Vagina (tissue), 2 donors: ENCODE measurements around the gene MYO10. TPM values are rescaled to one million over a fixed set of nuclear protein-coding genes. Genes with fewer than 3 reads are reported as not detected.

Experiments
- DNase-seq, 2 donors: peaks; one replicate each; pipeline ENCODE4 v3.0.0-alpha.2; 2017; ENCODE audit errors: extremely low spot score in 2 of 2
- H3K27ac ChIP-seq: fragments of 200-600 bp; sonication (generic); one replicate; pipeline ENCODE4 v1.5.1; 2019
- H3K27me3 ChIP-seq: fragments of 200-600 bp; sonication (generic); one replicate; pipeline ENCODE4 v1.5.1; 2019
- H3K36me3 ChIP-seq, 2 donors: fragments of 200-600 bp; sonication (generic); one replicate each; pipeline ENCODE4 v1.5.1; 2017 to 2019
- H3K4me1 ChIP-seq: fragments of 200-600 bp; sonication (generic); one replicate; pipeline ENCODE4 v1.5.1; 2019
- H3K4me3 ChIP-seq, 2 donors: fragments of 200-600 bp; sonication (generic); 1 replicate in 1 of 2; 2 replicates in 1 of 2; pipeline ENCODE4 v1.5.1; 2016 to 2019
- H3K9me3 ChIP-seq: fragments of 200-600 bp; sonication (generic); one replicate; pipeline ENCODE4 v1.5.1; 2019
- CTCF ChIP-seq, 3 experiments: fragments of 450-650 bp in 2 of 3; fragments of 200-600 bp in 1 of 3; sonication (generic) in 1 of 3; IDR thresholded peaks; one replicate each; pipeline ENCODE4 v1.5.1; 2017 to 2019; ENCODE audit warnings: antibody characterized with exemption in 3 of 3, mild to moderate bottlenecking in 2 of 3, moderate library complexity in 2 of 3
- POLR2A ChIP-seq, 2 donors: fragments of 450-650 bp; IDR thresholded peaks; one replicate each; pipeline ENCODE4 v1.6.1; 2017; ENCODE audit warnings: antibody characterized with exemption in 2 of 2, mild to moderate bottlenecking in 2 of 2, moderate library complexity in 2 of 2
- POLR2AphosphoS5 ChIP-seq, 2 donors: sonication (generic); formaldehyde crosslinking; IDR thresholded peaks; one replicate each; pipeline ENCODE4 v1.9.0; 2017; ENCODE audit warnings: antibody characterized with exemption in 2 of 2, mild to moderate bottlenecking in 2 of 2, low read depth in 1 of 2; ENCODE audit not compliant: insufficient read depth in 1 of 2
- intact Hi-C: fragments of 100-400 bp; cut with DNase I; formaldehyde crosslinking; loops from one replicate; pipeline ENCODE4 v1.15.1; 2023
- total RNA-seq: library from RNA; depleted of rRNA; stranded (reverse); fragments of >200 nt; gene quantifications from one replicate; pipeline ENCODE4 v1.2.3, GENCODE V29; 2016

MYO10 gene
- total RNA-seq, 1 donor from 2014 or later = 22.1 TPM

- TF ChIP-seq CTCF (IDR thresholded peaks at IDR 0.05) = no peak
- no peak for TF ChIP-seq POLR2AphosphoS5 (IDR thresholded peaks at IDR 0.05; ENCODE audit: insufficient read depth in 1 of 2, low read depth in 1 of 2)
- no peak for TF ChIP-seq POLR2A (IDR thresholded peaks at IDR 0.05)
- H3K9me3 ChIP-seq = no peaks in the 10 kb centered on the region
- no peak overlapping the region for H3K27ac ChIP-seq
- no peaks in the 10 kb centered on the region for H3K27me3 ChIP-seq
- H3K4me1 ChIP-seq = no peaks in the 10 kb centered on the region
- DNase-seq = no peak
- peaks cover 0 to 19% of the 10 kb centered on the region in 2 donors for H3K36me3 ChIP-seq
- no peak overlapping the region for H3K4me3 ChIP-seq
- intact Hi-C loops = no loop called here
Measured at GRCh38 chr5:16700081-16700480, 236.0 kb downstream of the MYO10 start.

- Histone ChIP-seq H3K9me3 (no peaks in the 10 kb centered on the region), H3K27me3 (no peaks in the 10 kb centered on the region), H3K27ac (no peak overlapping the region), H3K36me3 (peaks cover 0 to 8% of the 10 kb centered on the region in 2 donors), H3K4me1 (no peaks in the 10 kb centered on the region), H3K4me3 (no peak overlapping the region)
- intact Hi-C loops = no loop called here
- no peak for TF ChIP-seq CTCF (IDR thresholded peaks at IDR 0.05)
- no peak for TF ChIP-seq POLR2A (IDR thresholded peaks at IDR 0.05)
- no peak for TF ChIP-seq POLR2AphosphoS5 (IDR thresholded peaks at IDR 0.05; ENCODE audit: insufficient read depth in 1 of 2, low read depth in 1 of 2)
- no peak for DNase-seq
Measured at GRCh38 chr5:16695779-16696178, 240.3 kb downstream of the MYO10 start.

- intact Hi-C loops = no loop called here
- TF ChIP-seq POLR2A (IDR thresholded peaks at IDR 0.05) = no peak
- no peak for TF ChIP-seq CTCF (IDR thresholded peaks at IDR 0.05)
- TF ChIP-seq POLR2AphosphoS5 (IDR thresholded peaks at IDR 0.05; ENCODE audit: insufficient read depth in 1 of 2, low read depth in 1 of 2) = no peak
- Histone ChIP-seq H3K27ac (no peak overlapping the region), H3K4me1 (no peaks in the 10 kb centered on the region), H3K4me3 (no peak overlapping the region), H3K27me3 (no peaks in the 10 kb centered on the region), H3K9me3 (no peaks in the 10 kb centered on the region), H3K36me3 (peaks cover 0 to 12% of the 10 kb centered on the region in 2 donors)
- DNase-seq = no peak
Measured at GRCh38 chr5:16693879-16694278, 242.2 kb downstream of the MYO10 start.

GRCh38 chr5:16691731-16692130 is 244.4 kb downstream of the MYO10 start:
- no peak for DNase-seq
- H3K9me3 ChIP-seq = no peaks in the 10 kb centered on the region
- no peak overlapping the region for H3K27ac ChIP-seq
- TF ChIP-seq POLR2AphosphoS5 (IDR thresholded peaks at IDR 0.05; ENCODE audit: insufficient read depth in 1 of 2, low read depth in 1 of 2) (no peak), POLR2A (IDR thresholded peaks at IDR 0.05) (no peak), CTCF (IDR thresholded peaks at IDR 0.05) (no peak)
- H3K27me3 ChIP-seq = no peaks in the 10 kb centered on the region
- H3K4me3 ChIP-seq = no peak overlapping the region
- no peaks in the 10 kb centered on the region for H3K4me1 ChIP-seq
- peaks cover 0 to 13% of the 10 kb centered on the region in 2 donors for H3K36me3 ChIP-seq
- intact Hi-C loops = no loop called here

- no peak for TF ChIP-seq POLR2A (IDR thresholded peaks at IDR 0.05)
- no peak overlapping the region for H3K27ac ChIP-seq
- no peak overlapping the region for H3K4me3 ChIP-seq
- intact Hi-C loops = no loop called here
- no peaks in the 10 kb centered on the region for H3K4me1 ChIP-seq
- H3K36me3 ChIP-seq = peaks cover 0 to 22% of the 10 kb centered on the region in 2 donors
- H3K9me3 ChIP-seq = no peaks in the 10 kb centered on the region
- no peak for DNase-seq
- no peaks in the 10 kb centered on the region for H3K27me3 ChIP-seq
Measured at GRCh38 chr5:16690243-16690852, 245.7 kb downstream of the MYO10 start.
